ACHN (cell line): ENCODE measurements around the gene HDAC10.

Experiments
- DNase-seq: peaks from one replicate; pipeline ENCODE4 v3.0.0-alpha.2; 2015
- in situ Hi-C: cut with HindIII; loops from 2 replicates; pipeline ENCODE4 v1.10.0; 2017; ENCODE audit warnings: low sequenced_read_pairs, low pct_ligation_motif_present, low pct_unique_long_range_greater_than_20kb

HDAC10 gene

GRCh38 chr22:50250555-50251476 lies at the start of gene HDAC10:
Gene HDAC10 (minus strand): TSS chr22:50251265. CDS start chr22:50251032, 233 bp downstream.
- in situ Hi-C loops: no loop called here

GRCh38 chr22:50300620-50301257 lies 49.7 kb upstream of the HDAC10 start:
- in situ Hi-C loops: no loop called here
- no peak for DNase-seq

More at GRCh38 chr22:50250555-50251476, at the start of gene HDAC10:
- peak; percentile 83 for DNase-seq

GRCh38 chr22:50299785-50300619 lies 48.9 kb upstream of the HDAC10 start:
- in situ Hi-C loops: no loop called here
- DNase-seq: no peak

GRCh38 chr22:50298937-50299784 lies 48.1 kb upstream of the HDAC10 start:
- DNase-seq: no peak
- in situ Hi-C loops: no loop called here

- in situ Hi-C loops: no loop called here
- no peak for DNase-seq
These were observed 47.2 kb upstream of the HDAC10 start for GRCh38 chr22:50298266-50298637.

- no peak for DNase-seq
- in situ Hi-C loops: no loop called here
These were observed 46.6 kb upstream of the HDAC10 start for GRCh38 chr22:50297510-50298265.

- no peak for DNase-seq
- in situ Hi-C loops: no loop called here
These were observed 45.8 kb upstream of the HDAC10 start for GRCh38 chr22:50296658-50297490.

- no peak for DNase-seq
- in situ Hi-C loops: no loop called here
These were observed 43.2 kb upstream of the HDAC10 start for GRCh38 chr22:50294319-50294656.

GRCh38 chr22:50293441-50294318 lies 42.6 kb upstream of the HDAC10 start:
- in situ Hi-C loops: no loop called here
- DNase-seq: peak; percentile 80

- in situ Hi-C loops: no loop called here
- peak; percentile 49 for DNase-seq
These were observed 41.8 kb upstream of the HDAC10 start for GRCh38 chr22:50292643-50293440.

GRCh38 chr22:50289942-50290630 lies 39.0 kb upstream of the HDAC10 start:
- in situ Hi-C loops: no loop called here
- DNase-seq: no peak

GRCh38 chr22:50289151-50289941 lies 38.3 kb upstream of the HDAC10 start:
- in situ Hi-C loops: no loop called here

GRCh38 chr22:50287731-50288130 lies 36.7 kb upstream of the HDAC10 start:
- in situ Hi-C loops: no loop called here
- no peak for DNase-seq

More at GRCh38 chr22:50289151-50289941, 38.3 kb upstream of the HDAC10 start:
- DNase-seq: no peak
